ENCODE measurements around the gene THOC6.

DNA sequence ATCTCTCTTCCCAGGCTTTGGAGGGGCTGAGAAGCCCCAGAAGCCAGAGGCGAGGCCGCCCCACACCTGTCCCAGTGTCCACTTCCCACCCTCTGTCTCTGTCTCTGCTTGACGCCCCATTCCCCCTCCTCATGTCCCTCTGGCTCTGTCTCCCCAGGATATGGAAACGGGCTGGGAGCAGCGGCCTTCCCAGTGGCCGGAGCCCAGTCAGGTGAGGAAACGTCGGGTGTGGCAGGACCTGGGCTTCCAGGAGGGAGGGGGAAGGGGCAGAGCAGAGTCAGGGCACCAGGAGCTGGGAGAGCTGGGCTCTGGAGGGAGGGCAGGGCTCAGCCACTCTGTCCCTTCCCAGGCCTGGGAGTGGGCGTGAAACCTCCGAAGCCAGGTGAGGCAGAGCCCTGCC is 32.9 kb upstream of the THOC6 start:
- TF ChIP-seq, protein P1, sequence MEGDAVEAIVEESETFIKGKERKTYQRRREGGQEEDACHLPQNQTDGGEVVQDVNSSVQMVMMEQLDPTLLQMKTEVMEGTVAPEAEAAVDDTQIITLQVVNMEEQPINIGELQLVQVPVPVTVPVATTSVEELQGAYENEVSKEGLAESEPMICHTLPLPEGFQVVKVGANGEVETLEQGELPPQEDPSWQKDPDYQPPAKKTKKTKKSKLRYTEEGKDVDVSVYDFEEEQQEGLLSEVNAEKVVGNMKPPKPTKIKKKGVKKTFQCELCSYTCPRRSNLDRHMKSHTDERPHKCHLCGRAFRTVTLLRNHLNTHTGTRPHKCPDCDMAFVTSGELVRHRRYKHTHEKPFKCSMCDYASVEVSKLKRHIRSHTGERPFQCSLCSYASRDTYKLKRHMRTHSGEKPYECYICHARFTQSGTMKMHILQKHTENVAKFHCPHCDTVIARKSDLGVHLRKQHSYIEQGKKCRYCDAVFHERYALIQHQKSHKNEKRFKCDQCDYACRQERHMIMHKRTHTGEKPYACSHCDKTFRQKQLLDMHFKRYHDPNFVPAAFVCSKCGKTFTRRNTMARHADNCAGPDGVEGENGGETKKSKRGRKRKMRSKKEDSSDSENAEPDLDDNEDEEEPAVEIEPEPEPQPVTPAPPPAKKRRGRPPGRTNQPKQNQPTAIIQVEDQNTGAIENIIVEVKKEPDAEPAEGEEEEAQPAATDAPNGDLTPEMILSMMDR (IDR thresholded peaks at IDR 0.05) = no peak
- TF ChIP-seq POLR2A (IDR thresholded peaks at IDR 0.05) = no peak
